Measurements from ENCODE around the gene ABCA13. TPM values are rescaled to one million over a fixed set of nuclear protein-coding genes. Genes with fewer than 3 reads are reported as not detected.
A peak's percentile ranks its signal among the peaks of the same experiment; 100 is the strongest.

The ABCA13 gene
- total RNA-seq, 1 experiment from 2014 or later, result 1.7 TPM

DNA sequence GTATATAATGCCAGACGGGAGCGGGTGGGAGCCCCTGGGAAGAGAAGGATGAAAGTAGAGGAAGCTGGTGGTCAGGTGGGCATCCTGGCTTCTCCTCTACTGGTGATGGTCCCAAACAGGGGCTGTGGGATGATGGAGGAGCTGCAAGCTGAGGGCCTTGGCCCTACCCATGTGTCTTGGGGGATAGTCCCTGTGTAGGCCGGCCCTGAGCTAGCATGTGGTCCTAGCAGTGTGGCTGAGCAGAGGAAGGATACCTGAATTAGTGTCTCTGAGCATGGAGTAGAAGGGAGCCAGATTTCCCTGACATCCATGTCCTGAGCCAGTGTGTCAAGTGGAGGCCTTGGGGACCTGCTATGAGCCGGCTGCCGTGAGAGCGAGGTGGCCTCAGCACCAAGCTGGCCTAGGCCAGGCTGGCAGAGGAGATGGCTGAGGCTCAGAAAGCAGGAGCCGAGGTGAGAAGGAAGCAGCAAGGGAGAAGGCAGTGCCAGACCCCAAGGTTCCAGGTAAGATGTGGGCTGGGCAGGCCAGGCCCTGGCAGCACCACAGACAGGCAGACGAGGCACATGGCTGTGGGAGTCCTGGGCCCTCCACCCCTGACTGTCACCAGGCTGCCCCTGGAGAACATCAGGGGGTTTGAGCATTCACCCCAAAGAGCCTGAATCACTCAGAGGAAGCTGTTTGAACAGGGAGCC lies 150.2 kb downstream of the ABCA13 start:
- CTCF ChIA-PET, result no interaction called here
- BruUV-seq (replicated peaks), result no TSS peak
- H3K9me3 ChIP-seq (ENCODE audit: control insufficient read depth, insufficient read depth, low read depth, low read length), result 0 out of 2 replicates have a peak, but pooled peaks cover 11% of the 10 kb centered on the region
- no peak overlapping the region for H3K4me3 ChIP-seq (ENCODE audit: low read depth in 2 of 2, low read length in 2 of 2)
- intact Hi-C loops (cut with micrococcal nuclease; ENCODE audit: unreplicated experiment) (no loop called here), in situ Hi-C loops (cut with HindIII; ENCODE audit: low pct_unique_long_range_greater_than_20kb, low sequenced_read_pairs) (no loop called here)
- ATAC-seq (no peak), DNase-seq (ENCODE audit: low read depth, low spot score) (no peak)
- H3K27me3 ChIP-seq (ENCODE audit: control insufficient read depth, insufficient read depth, low read length), result no peaks in the 10 kb centered on the region
- POLR2A ChIA-PET, result no interaction called here
- no peak for TF ChIP-seq CTCF (IDR thresholded peaks at IDR 0.05)
- TF ChIP-seq TCF7L2 (IDR thresholded peaks at IDR 0.05; ENCODE audit: low read depth, low read length), result no peak
- TF ChIP-seq REST (IDR thresholded peaks at IDR 0.05; ENCODE audit: insufficient read depth in 1 of 2, low read depth in 2 of 2, low read length in 1 of 2), result no peak
- TF ChIP-seq POLR2AphosphoS5 (IDR thresholded peaks at IDR 0.05; ENCODE audit: low read depth, low read length), result no peak
- no peak overlapping the region for H3K27ac ChIP-seq (ENCODE audit: low read length)
- H3K36me3 ChIP-seq (ENCODE audit: control insufficient read depth, insufficient read depth, low read length), result no peaks in the 10 kb centered on the region
- no peaks in the 10 kb centered on the region for H3K4me1 ChIP-seq (ENCODE audit: control insufficient read depth, insufficient read depth, low read length)

GRCh38 chr7:48337012-48337621 lies 165.9 kb downstream of the ABCA13 start:
- H3K9me3 ChIP-seq (ENCODE audit: control insufficient read depth, insufficient read depth, low read depth, low read length), result no peaks in the 10 kb centered on the region
- CTCF ChIA-PET, result interaction anchor here (1.2 to 1.4 kb wide), 2 partner anchors 9 to 10 kb away, joined by 3 to 4 read pairs; no protein-coding TSS in a partner anchor
- peak; percentile 92 for ATAC-seq
- no peaks in the 10 kb centered on the region for H3K27me3 ChIP-seq (ENCODE audit: control insufficient read depth, insufficient read depth, low read length)
- in situ Hi-C loops (cut with HindIII; ENCODE audit: low pct_unique_long_range_greater_than_20kb, low sequenced_read_pairs) (no loop called here), intact Hi-C loops (cut with micrococcal nuclease; ENCODE audit: unreplicated experiment) (no loop called here)
- H3K4me1 ChIP-seq (ENCODE audit: control insufficient read depth, insufficient read depth, low read length), result no peaks in the 10 kb centered on the region
- H3K36me3 ChIP-seq (ENCODE audit: control insufficient read depth, insufficient read depth, low read length), result no peaks in the 10 kb centered on the region
- peak; percentile 35 for DNase-seq (ENCODE audit: low read depth, low spot score)
- TF ChIP-seq REST (IDR thresholded peaks at IDR 0.05; ENCODE audit: insufficient read depth in 1 of 2, low read depth in 2 of 2, low read length in 1 of 2) (no peak), CTCF (IDR thresholded peaks at IDR 0.05) (peak; percentile 85), SIN3A (IDR thresholded peaks at IDR 0.05; ENCODE audit: borderline replicate concordance, insufficient read depth, low read depth, low read length) (no peak), TCF7L2 (IDR thresholded peaks at IDR 0.05; ENCODE audit: low read depth, low read length) (no peak), POLR2AphosphoS5 (IDR thresholded peaks at IDR 0.05; ENCODE audit: low read depth, low read length) (no peak)
- POLR2A ChIA-PET, result no interaction called here
- no peak overlapping the region for H3K4me3 ChIP-seq (ENCODE audit: low read depth in 2 of 2, low read length in 2 of 2)
- no peak overlapping the region for H3K27ac ChIP-seq (ENCODE audit: low read length)
- BruUV-seq (replicated peaks), result no TSS peak

Measured in Panc1 (cell line).